Loucy (cell line): ENCODE results near the gene KRT82.

ENCODE experiments used
- H2AFZ ChIP-seq: fragments of 200-600 bp; sonication (generic); 2 replicates; pipeline ENCODE4 v1.6.0; 2016; ENCODE audit warnings: antibody characterized with exemption, mild to moderate bottlenecking, low read length, moderate library complexity
- H3F3A ChIP-seq: fragments of 200-600 bp; 2 replicates; pipeline ENCODE4 v1.6.0; 2016; ENCODE audit warnings: antibody characterized with exemption, low read depth, mild to moderate bottlenecking
- H3K27me3 ChIP-seq: fragments of 200-600 bp; sonication (generic); 2 replicates; pipeline ENCODE4 v1.6.1; 2014; ENCODE audit warnings: low read length, mild to moderate bottlenecking; ENCODE audit not compliant: insufficient read depth, poor library complexity, severe bottlenecking
- H3K36me3 ChIP-seq: fragments of 200-600 bp; sonication (generic); 2 replicates; pipeline ENCODE4 v1.6.1; 2016; ENCODE audit warnings: low read length; ENCODE audit not compliant: insufficient read depth
- H3K4me1 ChIP-seq: fragments of 200-600 bp; sonication (generic); 2 replicates; pipeline ENCODE4 v1.5.1; 2014; ENCODE audit warnings: low read length, mild to moderate bottlenecking; ENCODE audit not compliant: insufficient read depth, poor library complexity, severe bottlenecking
- H3K4me2 ChIP-seq: fragments of 200-600 bp; sonication (generic); 2 replicates; pipeline ENCODE4 v1.6.0; 2014; ENCODE audit warnings: antibody characterized with exemption, low read length, low read depth, mild to moderate bottlenecking; ENCODE audit not compliant: poor library complexity, severe bottlenecking
- H3K4me3 ChIP-seq: fragments of 200-600 bp; sonication (generic); 2 replicates; pipeline ENCODE4 v1.5.1; 2014; ENCODE audit warnings: low read length, mild to moderate bottlenecking, mixed read lengths; ENCODE audit not compliant: poor library complexity, severe bottlenecking
- H3K79me2 ChIP-seq: fragments of 200-600 bp; sonication (generic); 2 replicates; pipeline ENCODE4 v1.6.1; 2014; ENCODE audit warnings: low read length; ENCODE audit not compliant: insufficient read depth
- H3K9ac ChIP-seq: fragments of 200-600 bp; sonication (generic); 2 replicates; pipeline ENCODE4 v1.6.0; 2014; ENCODE audit warnings: mild to moderate bottlenecking, low read depth, low read length, moderate library complexity; ENCODE audit not compliant: poor library complexity, severe bottlenecking
- H3K9me2 ChIP-seq: fragments of 200-600 bp; sonication (generic); replicated peaks from 2 replicates; pipeline ENCODE4 v1.6.1; 2016; ENCODE audit warnings: low read depth, low read length, mixed read lengths
- H3K9me3 ChIP-seq: fragments of 200-600 bp; sonication (generic); 2 replicates; pipeline ENCODE4 v1.6.1; 2014; ENCODE audit warnings: mild to moderate bottlenecking, antibody characterized with exemption, low read length, low read depth; ENCODE audit not compliant: insufficient read depth
- H4K20me1 ChIP-seq: fragments of 200-600 bp; sonication (generic); 2 replicates; pipeline ENCODE4 v1.6.0; 2014; ENCODE audit warnings: antibody characterized with exemption, low read length, mild to moderate bottlenecking; ENCODE audit not compliant: insufficient read depth, poor library complexity, severe bottlenecking
- CTCF ChIP-seq: fragments of 200-600 bp; sonication (generic); conservative IDR thresholded peaks from 2 replicates; pipeline ENCODE4 v1.5.1; 2014; ENCODE audit warnings: mild to moderate bottlenecking, antibody characterized with exemption, low read length
- EZH2phosphoT487 ChIP-seq: fragments of 200-600 bp; IDR thresholded peaks from 2 replicates; pipeline ENCODE4 v1.6.1; 2018; ENCODE audit warnings: antibody characterized with exemption, mild to moderate bottlenecking, moderate library complexity, borderline replicate concordance

The KRT82 gene

GRCh38 chr12:52350786-52351185 is 55.3 kb downstream of the KRT82 start:
- no peak overlapping the region for H3K4me2 ChIP-seq
- H3K9me2 ChIP-seq, result no peaks in the 10 kb centered on the region
- peaks cover 59% of the 10 kb centered on the region for H3K4me1 ChIP-seq
- H3K4me3 ChIP-seq, result no peak overlapping the region
- TF ChIP-seq CTCF, result no peak
- TF ChIP-seq EZH2phosphoT487, result no peak
- no peaks in the 10 kb centered on the region for H4K20me1 ChIP-seq
- no peaks in the 10 kb centered on the region for H3K79me2 ChIP-seq
- no peak overlapping the region for H2AFZ ChIP-seq
- H3F3A ChIP-seq, result no peaks in the 10 kb centered on the region
- no peaks in the 10 kb centered on the region for H3K27me3 ChIP-seq
- no peaks in the 10 kb centered on the region for H3K9me3 ChIP-seq
- H3K9ac ChIP-seq, result no peak overlapping the region
- no peaks in the 10 kb centered on the region for H3K36me3 ChIP-seq

- Histone ChIP-seq H3K4me2 (no peak overlapping the region), H3K4me1 (peaks cover 59% of the 10 kb centered on the region), H3K4me3 (no peak overlapping the region), H3K9me3 (no peaks in the 10 kb centered on the region), H3K9ac (no peak overlapping the region), H2AFZ (no peak overlapping the region), H3K9me2 (no peaks in the 10 kb centered on the region), H3K79me2 (no peaks in the 10 kb centered on the region), H4K20me1 (no peaks in the 10 kb centered on the region), H3K36me3 (no peaks in the 10 kb centered on the region), H3F3A (no peaks in the 10 kb centered on the region), H3K27me3 (no peaks in the 10 kb centered on the region)
- TF ChIP-seq CTCF, result no peak
- TF ChIP-seq EZH2phosphoT487, result no peak
Observed at GRCh38 chr12:52350021-52350620, 56.0 kb downstream of the KRT82 start.

GRCh38 chr12:52349196-52349595 is 56.9 kb downstream of the KRT82 start:
- Histone ChIP-seq H2AFZ (no peak overlapping the region), H3K9me2 (no peaks in the 10 kb centered on the region), H4K20me1 (no peaks in the 10 kb centered on the region), H3K9ac (no peak overlapping the region), H3K9me3 (no peaks in the 10 kb centered on the region), H3K4me3 (no peak overlapping the region), H3K79me2 (no peaks in the 10 kb centered on the region), H3F3A (no peaks in the 10 kb centered on the region), H3K36me3 (no peaks in the 10 kb centered on the region), H3K4me1 (peaks cover 59% of the 10 kb centered on the region), H3K27me3 (no peaks in the 10 kb centered on the region), H3K4me2 (no peak overlapping the region)
- TF ChIP-seq CTCF (no peak), EZH2phosphoT487 (no peak)
